Measurements from ENCODE around the gene TUBA3E. TPM values are rescaled to one million over a fixed set of nuclear protein-coding genes. Genes with fewer than 3 reads are reported as not detected.
"Not testable (repeated sequence)": the region's sequence is repeated elsewhere in the genome, so short reads cannot be mapped to it uniquely, and the experiment has no call there.

Gene TUBA3E
- total RNA-seq = not detected in 2 replicates
- long read RNA-seq = 0 reads

DNA sequence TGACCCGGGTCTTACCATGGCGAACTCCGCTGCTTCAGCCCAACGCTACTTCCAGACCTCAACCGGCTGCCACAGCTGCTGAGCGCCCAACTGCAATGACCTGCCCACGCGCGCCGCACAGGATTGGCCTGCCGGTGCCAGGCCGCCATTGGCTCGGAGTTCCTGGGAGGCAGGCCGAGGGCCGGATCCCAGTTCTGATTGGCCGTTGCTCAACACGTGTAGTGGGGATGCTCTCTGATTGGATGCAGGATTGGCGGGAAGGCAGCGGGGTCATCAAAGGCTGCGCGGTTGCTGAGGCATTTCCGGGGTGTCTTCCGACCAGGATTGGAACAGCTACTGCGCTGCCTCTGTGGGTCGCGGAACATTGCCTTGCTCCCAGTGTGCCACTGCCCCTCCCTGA, at the start of gene TUBA3E:
Gene TUBA3E (minus strand): TSS at position 97 of the 400 bp plus-strand sequence. CDS start 79 bp downstream, at position 18.
- Mint-ChIP-seq H3K36me3 (ENCODE audit: low read depth) (no peaks in the 10 kb centered on the region), H3K4me1 (no peaks in the 10 kb centered on the region), H3K27ac (ENCODE audit: unreplicated experiment) (no peak within 1 kb of the TSS), H3K27me3 (ENCODE audit: low read depth) (no peaks in the 10 kb centered on the region), H3K4me3 (no peak within 1 kb of the TSS), H3K9me3 (no peaks in the 10 kb centered on the region)
- TF ChIP-seq, protein P1, sequence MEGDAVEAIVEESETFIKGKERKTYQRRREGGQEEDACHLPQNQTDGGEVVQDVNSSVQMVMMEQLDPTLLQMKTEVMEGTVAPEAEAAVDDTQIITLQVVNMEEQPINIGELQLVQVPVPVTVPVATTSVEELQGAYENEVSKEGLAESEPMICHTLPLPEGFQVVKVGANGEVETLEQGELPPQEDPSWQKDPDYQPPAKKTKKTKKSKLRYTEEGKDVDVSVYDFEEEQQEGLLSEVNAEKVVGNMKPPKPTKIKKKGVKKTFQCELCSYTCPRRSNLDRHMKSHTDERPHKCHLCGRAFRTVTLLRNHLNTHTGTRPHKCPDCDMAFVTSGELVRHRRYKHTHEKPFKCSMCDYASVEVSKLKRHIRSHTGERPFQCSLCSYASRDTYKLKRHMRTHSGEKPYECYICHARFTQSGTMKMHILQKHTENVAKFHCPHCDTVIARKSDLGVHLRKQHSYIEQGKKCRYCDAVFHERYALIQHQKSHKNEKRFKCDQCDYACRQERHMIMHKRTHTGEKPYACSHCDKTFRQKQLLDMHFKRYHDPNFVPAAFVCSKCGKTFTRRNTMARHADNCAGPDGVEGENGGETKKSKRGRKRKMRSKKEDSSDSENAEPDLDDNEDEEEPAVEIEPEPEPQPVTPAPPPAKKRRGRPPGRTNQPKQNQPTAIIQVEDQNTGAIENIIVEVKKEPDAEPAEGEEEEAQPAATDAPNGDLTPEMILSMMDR (conservative IDR thresholded peaks at IDR 0.05) = no peak
- no peak for DNase-seq (ENCODE audit: low read depth, low spot score)

DNA sequence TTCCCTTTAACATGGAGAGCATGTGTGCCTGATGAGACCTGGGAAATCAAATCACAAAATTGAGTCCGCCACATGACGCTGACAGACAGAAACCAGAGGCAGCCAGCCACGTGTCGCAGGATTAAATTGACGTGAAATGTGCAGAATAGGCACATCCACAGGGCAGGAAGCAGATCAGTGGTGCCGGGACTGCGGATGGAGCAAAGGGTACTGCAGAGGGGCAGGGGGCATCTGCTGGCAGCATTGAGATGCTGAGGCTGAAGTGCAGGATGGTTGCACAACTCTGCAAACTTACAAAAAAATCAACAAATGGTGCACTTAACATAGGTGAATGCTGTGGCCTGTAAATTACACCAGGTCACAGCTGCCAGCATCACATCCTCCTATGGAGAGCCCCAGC, 48.2 kb upstream of the TUBA3E start:
- no peak overlapping the region for H3K4me3 Mint-ChIP-seq
- no peaks in the 10 kb centered on the region for H3K36me3 Mint-ChIP-seq (ENCODE audit: low read depth)
- H3K27ac Mint-ChIP-seq (ENCODE audit: unreplicated experiment) = no peak overlapping the region
- H3K4me1 Mint-ChIP-seq = no peaks in the 10 kb centered on the region
- no peaks in the 10 kb centered on the region for H3K9me3 Mint-ChIP-seq
- no peaks in the 10 kb centered on the region for H3K27me3 Mint-ChIP-seq (ENCODE audit: low read depth)
- DNase-seq (ENCODE audit: low read depth, low spot score) = no peak
- TF ChIP-seq, protein P1 (conservative IDR thresholded peaks at IDR 0.05) = no peak

DNA sequence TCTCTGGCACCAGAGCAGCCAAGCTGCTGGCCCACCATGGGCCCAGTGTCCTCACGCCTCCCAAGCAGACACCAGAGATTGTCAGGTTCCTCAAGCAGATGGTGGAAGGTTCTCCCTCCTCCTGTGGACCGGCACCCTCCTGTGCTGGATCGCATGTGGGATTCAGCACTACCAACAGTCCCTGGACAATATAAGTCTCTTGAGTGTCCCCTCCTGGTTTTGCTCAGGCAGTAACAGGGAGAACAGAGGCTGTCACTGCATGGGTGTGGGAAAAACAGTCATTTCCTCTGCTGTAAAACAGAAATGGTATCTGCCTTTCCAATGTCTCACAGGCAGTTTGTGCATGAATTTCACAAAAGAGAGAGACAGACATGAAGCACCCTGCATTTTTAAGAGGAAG, 47.7 kb upstream of the TUBA3E start:
- H3K36me3 Mint-ChIP-seq (ENCODE audit: low read depth) = no peaks in the 10 kb centered on the region
- TF ChIP-seq, protein P1 (conservative IDR thresholded peaks at IDR 0.05) = no peak
- no peaks in the 10 kb centered on the region for H3K4me1 Mint-ChIP-seq
- peaks cover 2% of the 10 kb centered on the region for H3K27me3 Mint-ChIP-seq (ENCODE audit: low read depth)
- DNase-seq (ENCODE audit: low read depth, low spot score) = no peak
- no peak overlapping the region for H3K4me3 Mint-ChIP-seq
- no peaks in the 10 kb centered on the region for H3K9me3 Mint-ChIP-seq
- H3K27ac Mint-ChIP-seq (ENCODE audit: unreplicated experiment) = no peak overlapping the region

DNA sequence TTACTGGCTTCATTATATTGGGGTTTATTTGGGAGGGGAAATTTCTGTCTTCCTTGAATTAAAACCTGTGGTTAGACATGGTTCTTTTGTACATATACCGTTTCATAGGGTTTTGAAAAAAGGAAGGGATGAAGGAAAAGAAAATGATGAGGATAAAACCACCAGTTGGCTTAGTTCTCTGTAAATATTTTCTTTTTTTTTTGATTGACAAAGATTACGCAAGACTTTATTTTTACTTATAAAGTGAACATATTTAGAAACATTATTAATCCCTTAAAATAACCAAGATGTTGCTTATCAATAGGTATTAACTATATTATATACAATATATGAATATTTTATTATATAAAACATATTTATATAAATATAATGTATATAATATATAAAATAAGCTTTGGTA, 45.1 kb upstream of the TUBA3E start:
- H3K4me3 Mint-ChIP-seq = no peak overlapping the region
- TF ChIP-seq, protein P1 (conservative IDR thresholded peaks at IDR 0.05) = no peak
- no peak overlapping the region for H3K27ac Mint-ChIP-seq (ENCODE audit: unreplicated experiment)
- DNase-seq (ENCODE audit: low read depth, low spot score) = no peak
- no peaks in the 10 kb centered on the region for H3K9me3 Mint-ChIP-seq
- H3K36me3 Mint-ChIP-seq (ENCODE audit: low read depth) = no peaks in the 10 kb centered on the region
- H3K27me3 Mint-ChIP-seq (ENCODE audit: low read depth) = peaks cover 4% of the 10 kb centered on the region
- no peaks in the 10 kb centered on the region for H3K4me1 Mint-ChIP-seq

DNA sequence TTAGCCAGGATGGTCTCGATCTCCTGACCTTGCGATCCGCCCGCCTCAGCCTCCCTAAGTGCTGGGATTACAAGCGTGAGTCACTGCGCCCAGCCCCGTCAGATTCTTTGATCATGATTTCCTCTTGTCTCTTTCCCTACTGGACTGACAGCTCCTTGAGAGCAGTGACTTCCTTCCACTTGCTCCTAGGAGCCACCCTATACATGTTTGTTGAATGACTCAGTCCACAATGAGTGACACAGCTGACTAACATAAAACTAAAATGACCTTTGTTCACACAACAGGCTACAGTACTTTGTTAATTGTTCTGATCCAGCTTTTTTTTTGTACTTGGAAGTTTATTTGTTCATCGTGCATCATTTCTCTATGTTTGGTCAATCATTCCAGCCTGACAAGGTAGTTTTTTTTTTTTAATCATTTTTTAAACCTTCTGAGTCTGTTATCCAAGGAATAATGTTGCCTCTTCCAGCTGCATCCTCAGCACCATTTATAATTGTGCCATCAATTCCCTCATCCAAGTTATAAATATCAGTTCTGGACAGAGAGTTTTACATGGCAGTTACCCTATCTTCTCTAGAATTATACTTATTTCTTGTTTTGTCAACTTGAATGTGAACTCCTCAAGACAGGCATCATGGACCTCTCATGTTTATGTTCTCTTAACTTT, 42.9 kb upstream of the TUBA3E start:
- no peak overlapping the region for H3K27ac Mint-ChIP-seq (ENCODE audit: unreplicated experiment)
- TF ChIP-seq, protein P1 (conservative IDR thresholded peaks at IDR 0.05) = no peak
- H3K27me3 Mint-ChIP-seq (ENCODE audit: low read depth) = peaks cover 4% of the 10 kb centered on the region
- H3K4me1 Mint-ChIP-seq = no peaks in the 10 kb centered on the region
- no peaks in the 10 kb centered on the region for H3K36me3 Mint-ChIP-seq (ENCODE audit: low read depth)
- no peak overlapping the region for H3K4me3 Mint-ChIP-seq
- no peak for DNase-seq (ENCODE audit: low read depth, low spot score)
- H3K9me3 Mint-ChIP-seq = no peaks in the 10 kb centered on the region

DNA sequence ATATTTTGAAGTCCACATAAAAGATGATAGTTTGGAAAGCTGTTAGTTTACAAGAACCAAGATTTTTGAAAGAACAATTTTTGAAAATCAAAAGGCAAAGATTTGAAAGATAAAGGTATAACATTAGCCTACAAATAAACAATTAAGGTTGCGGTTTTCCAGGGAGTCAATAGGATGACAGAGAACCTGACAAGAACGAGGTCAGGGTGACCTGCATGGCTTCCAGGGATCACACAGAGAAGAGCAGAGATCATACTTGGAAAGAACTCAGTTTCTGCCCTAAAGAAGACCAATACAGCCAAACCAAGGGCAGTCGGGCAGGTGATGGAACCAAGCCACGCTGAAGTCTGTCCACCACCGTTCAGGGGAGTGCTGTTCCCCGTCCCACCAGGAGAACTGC, 41.3 kb upstream of the TUBA3E start:
- H3K36me3 Mint-ChIP-seq (ENCODE audit: low read depth); H3K9me3 Mint-ChIP-seq; H3K27me3 Mint-ChIP-seq (ENCODE audit: low read depth); H3K4me3 Mint-ChIP-seq; H3K27ac Mint-ChIP-seq (ENCODE audit: unreplicated experiment); DNase-seq (ENCODE audit: low read depth, low spot score); H3K4me1 Mint-ChIP-seq: not testable (repeated sequence)

DNA sequence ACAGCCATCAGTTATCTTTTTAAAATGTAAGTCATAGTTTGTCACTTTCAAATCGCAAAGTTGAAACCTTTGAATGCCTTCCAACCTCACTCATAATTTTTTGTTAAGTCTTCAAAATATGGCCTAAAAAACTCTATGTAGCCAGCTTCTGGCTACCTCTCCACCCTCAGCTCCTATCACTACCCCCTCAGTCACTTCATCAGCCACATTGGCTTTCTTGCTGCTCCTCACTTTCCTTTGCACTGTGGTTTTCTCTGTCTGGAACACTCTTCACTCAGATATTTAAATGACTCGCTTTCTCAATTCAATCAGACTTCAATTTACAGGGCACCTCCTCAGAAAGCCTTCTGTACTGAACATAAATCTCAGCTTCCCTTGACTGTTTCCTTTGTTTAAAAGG, 34.8 kb upstream of the TUBA3E start:
- not testable (repeated sequence) for H3K27me3 Mint-ChIP-seq (ENCODE audit: low read depth); H3K9me3 Mint-ChIP-seq; H3K36me3 Mint-ChIP-seq (ENCODE audit: low read depth); DNase-seq (ENCODE audit: low read depth, low spot score); H3K4me1 Mint-ChIP-seq; H3K27ac Mint-ChIP-seq (ENCODE audit: unreplicated experiment); H3K4me3 Mint-ChIP-seq
